GM18507 (cell line): ENCODE measurements around the gene SMIM38.
"Not testable (repeated sequence)": the region's sequence is repeated elsewhere in the genome, so short reads cannot be mapped to it uniquely, and the experiment has no call there.

ENCODE experiments used
- DNase-seq: peaks from one replicate; pipeline ENCODE4 v3.0.0; 2011; ENCODE audit warnings: low read depth; ENCODE audit not compliant: insufficient read length; ENCODE audit errors: extremely low spot score
- FAIRE-seq: peaks from 2 replicates; lab custom pipeline; 2011; peaks lifted over from hg19 to GRCh38; lab: Jason Lieb, UNC

The SMIM38 gene

GRCh38 chr11:69136471-69136870 is 19.3 kb upstream of the SMIM38 start:
- FAIRE-seq: no peak
- DNase-seq: no peak

- no peak for DNase-seq
- no peak for FAIRE-seq
These were observed 18.4 kb upstream of the SMIM38 start for GRCh38 chr11:69137151-69137844.

- FAIRE-seq (no peak), DNase-seq (no peak)
These were observed 17.5 kb upstream of the SMIM38 start for GRCh38 chr11:69138265-69138664.

DNA sequence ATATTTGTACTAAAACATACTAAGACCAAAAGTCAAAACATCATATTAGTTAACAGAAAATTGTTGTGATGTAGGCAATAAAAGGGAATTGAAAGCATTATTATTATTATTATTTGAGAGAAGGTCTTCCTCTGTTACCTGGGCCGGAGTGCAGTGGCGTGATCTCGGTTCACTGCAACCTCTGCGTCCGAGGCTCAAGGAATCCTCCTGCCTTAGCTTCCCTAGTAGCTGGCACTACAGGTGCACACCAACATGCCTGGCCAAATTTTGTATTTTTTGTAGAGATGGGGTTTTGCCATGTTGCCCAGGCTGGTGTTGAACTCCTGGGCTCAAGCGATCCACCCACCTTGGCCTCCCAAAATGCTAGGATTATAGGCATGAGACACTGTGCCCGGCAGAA is 15.6 kb upstream of the SMIM38 start:
- FAIRE-seq, DNase-seq: not testable (repeated sequence)

DNA sequence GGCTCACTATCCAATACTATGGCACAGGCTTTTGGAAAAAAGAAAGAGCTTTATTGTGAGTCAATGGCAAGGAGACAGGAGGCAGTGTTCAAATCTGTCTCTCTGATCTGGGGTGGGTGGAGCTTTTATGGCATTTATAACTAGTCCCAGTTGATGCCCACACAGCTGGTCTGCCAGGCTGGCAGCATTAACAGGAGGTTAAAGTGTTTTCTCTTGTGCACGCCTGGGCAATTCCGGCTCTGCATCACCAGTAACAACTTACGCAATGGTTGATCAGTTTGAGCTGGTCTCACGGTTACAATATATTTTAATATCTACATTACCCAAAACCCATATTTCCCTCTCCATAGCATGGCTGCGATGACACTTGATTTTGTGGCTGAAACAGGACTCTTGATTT is 15.1 kb upstream of the SMIM38 start:
- FAIRE-seq: no peak
- DNase-seq: no peak

GRCh38 chr11:69141742-69142141 is 14.0 kb upstream of the SMIM38 start:
- FAIRE-seq (no peak), DNase-seq (no peak)

- no peak for DNase-seq
- FAIRE-seq: no peak
These were observed 12.8 kb upstream of the SMIM38 start for GRCh38 chr11:69142895-69143294.

GRCh38 chr11:69144316-69145049 is 11.3 kb upstream of the SMIM38 start:
- no peak for FAIRE-seq
- no peak for DNase-seq

GRCh38 chr11:69145050-69145380 is 10.7 kb upstream of the SMIM38 start:
- DNase-seq: no peak
- FAIRE-seq: no peak

- no peak for FAIRE-seq
- no peak for DNase-seq
These were observed 7.4 kb upstream of the SMIM38 start for GRCh38 chr11:69148377-69148762.

DNA sequence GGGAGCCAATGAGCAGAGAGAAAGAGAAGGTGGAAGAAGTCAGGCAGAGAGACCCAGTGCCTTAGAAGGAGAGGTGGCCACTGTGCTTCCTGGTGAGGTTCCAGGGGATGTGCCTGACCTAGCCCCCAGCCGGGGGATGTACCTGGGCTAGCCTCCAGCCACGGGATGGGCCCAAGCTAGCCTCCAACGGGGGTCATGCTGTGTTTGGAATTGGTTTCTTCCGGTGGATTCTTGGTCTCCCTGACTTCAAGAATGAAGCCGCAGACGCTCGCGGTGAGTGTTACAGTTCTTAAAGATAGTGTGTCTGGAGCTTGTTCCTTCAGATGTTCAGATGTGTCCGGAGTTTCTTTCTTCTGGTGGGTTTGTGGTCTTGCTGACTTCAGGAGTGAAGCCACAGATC is 6.9 kb upstream of the SMIM38 start:
- no peak for FAIRE-seq
- DNase-seq: no peak

DNA sequence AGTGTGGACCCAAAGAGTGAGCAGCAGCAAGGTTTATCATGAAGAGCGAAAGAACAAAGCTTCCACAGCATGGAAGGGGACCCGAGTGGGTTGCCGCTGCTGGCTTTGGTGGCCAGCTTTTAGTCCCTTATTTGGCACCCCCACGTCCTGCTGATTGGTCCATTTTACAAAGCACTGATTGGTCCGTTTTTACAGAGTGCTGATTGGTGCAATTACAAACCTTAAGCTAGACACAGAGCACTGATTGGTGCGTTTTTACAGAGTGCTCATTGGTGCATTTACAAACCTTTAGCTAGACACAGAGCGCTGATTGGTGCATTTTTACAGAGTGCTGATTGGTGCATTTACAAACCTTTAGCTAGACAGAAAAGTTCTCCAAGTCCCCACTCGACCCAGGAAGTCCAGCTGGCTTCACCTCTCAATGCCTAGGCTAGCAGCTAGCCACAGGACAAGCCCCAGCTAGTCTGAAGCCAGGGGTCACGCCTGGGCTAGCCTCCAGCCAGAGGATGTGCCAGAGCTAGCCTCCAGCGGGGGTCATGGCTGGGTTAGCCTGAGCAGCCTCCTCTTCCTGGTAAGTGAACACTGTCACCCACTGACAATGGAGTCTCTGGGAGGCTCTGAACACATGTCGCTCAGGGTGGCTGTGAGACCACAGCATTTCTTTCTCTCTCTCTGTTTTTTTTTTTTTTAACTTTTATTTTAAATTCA is 6.2 kb upstream of the SMIM38 start:
- not testable (repeated sequence) for DNase-seq, FAIRE-seq

- DNase-seq (no peak), FAIRE-seq (no peak)
These were observed 5.6 kb upstream of the SMIM38 start for GRCh38 chr11:69150175-69150574.

GRCh38 chr11:69151836-69152235 is 3.9 kb upstream of the SMIM38 start:
- FAIRE-seq (no peak), DNase-seq (no peak)

DNA sequence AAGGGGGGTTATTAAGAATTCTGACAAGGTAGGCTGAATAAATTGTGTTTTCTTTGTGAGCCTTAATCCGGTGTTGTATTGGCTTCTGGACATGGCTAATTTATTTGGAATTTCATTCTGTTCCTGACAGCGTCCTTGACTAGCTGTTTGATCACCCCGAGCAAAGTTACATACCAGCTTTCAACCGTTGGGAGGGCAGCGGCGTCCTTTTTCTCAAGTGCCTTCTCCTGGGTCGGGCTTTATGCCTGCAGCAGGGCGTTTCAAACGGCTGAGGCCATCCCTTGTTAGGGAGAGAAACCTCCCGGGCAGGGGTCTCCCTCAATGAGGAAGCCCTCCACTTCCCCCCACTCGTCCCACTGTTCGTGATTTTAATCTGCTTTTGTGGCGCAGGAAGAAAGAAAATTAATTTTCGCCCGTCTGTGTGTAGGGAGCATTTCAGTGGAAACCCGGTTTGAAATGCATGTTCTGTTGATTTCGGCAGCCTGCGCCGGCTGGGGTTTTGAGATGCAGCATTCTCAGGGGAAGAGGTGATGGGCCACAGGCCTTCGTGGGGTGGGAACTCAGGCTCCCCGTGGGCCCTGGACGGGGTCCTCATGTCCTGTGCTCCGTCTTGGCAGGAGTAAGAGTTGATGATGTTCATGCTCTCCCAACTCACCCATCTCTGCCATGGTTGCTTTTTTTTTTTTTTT is 2.9 kb upstream of the SMIM38 start:
- DNase-seq: no peak

DNA sequence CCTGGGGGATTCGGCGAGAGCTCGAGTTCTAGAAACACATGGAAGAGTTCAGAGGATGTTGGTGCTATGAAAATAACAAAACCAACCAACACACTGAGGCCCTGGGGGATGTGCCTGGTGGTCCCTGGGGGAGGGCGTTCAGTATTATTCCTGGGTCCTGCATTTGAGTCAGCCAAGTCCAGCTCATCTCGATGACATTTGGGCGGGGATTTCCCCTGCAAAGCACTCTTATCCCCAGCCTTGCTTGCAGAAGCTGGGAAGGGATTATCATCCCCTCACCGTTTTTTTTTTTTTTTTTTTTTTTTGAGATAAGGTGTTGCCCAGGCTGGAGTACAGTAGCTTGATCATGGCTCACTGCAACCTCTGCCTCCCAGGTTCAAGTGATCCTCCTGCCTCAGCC is 2.1 kb upstream of the SMIM38 start:
- FAIRE-seq: no peak
- no peak for DNase-seq

More for the DNA sequence above, 2.9 kb upstream of the SMIM38 start:
- FAIRE-seq: no peak

- DNase-seq (no peak), FAIRE-seq (no peak)
These were observed 1.4 kb upstream of the SMIM38 start for GRCh38 chr11:69154211-69154913.

- no peak for FAIRE-seq
These were observed 815 bp upstream of the SMIM38 start for GRCh38 chr11:69154938-69155301.

GRCh38 chr11:69156235-69156639 is 502 bp downstream of the SMIM38 start:
- DNase-seq (no peak), FAIRE-seq (no peak)

More at GRCh38 chr11:69154938-69155301, 815 bp upstream of the SMIM38 start:
- DNase-seq: no peak
